ENCODE results near the gene ARHGEF40. TPM values are rescaled to one million over a fixed set of nuclear protein-coding genes. Genes with fewer than 3 reads are reported as not detected.

ARHGEF40 gene
- total RNA-seq, 1 experiment from 2014 or later: 71.4 TPM

DNA sequence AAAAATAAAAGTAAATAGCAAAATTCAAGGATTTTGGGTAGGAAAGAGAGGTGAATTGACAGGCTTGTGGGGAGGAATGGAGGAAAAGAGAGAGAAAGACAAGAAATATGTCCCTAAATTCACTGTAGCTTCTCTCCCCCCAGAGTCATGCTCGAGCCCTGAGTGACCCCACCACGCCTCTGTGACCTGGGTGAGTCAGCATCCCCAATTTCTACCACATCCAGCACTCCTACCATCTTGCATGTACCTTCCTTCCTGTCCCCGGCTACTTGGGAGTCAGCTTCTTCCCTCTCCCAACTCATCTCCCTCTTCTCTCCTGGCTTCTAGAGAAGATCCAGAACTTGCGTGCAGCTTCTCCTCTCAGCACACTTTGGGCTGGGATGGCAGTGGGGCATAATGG lies 18.6 kb downstream of the ARHGEF40 start:
- Histone ChIP-seq H2AK5ac (ENCODE audit: insufficient read length, low read length) (no peak overlapping the region), H3K27ac (ENCODE audit: insufficient read length, low read depth, low read length) (no peak overlapping the region), H2BK20ac (ENCODE audit: low read depth, low read length, poor library complexity, severe bottlenecking) (no peak overlapping the region), H3K9ac (ENCODE audit: extremely low read depth, insufficient read length, low read length) (no peak overlapping the region), H3K27me3 (ENCODE audit: insufficient read depth, low read length) (no peaks in the 10 kb centered on the region), H3K4ac (ENCODE audit: low read depth, low read length) (no peak overlapping the region), H3K23me2 (ENCODE audit: insufficient read length, low read depth, low read length, poor library complexity, severe bottlenecking) (peaks cover 2% of the 10 kb centered on the region), H3K79me2 (ENCODE audit: insufficient read depth, low read length) (no peaks in the 10 kb centered on the region), H3T11ph (ENCODE audit: low read length) (no peak overlapping the region), H2BK15ac (ENCODE audit: low read depth, low read length) (no peak overlapping the region), H3K79me1 (ENCODE audit: insufficient read depth, low read depth, low read length, poor library complexity, severe bottlenecking) (no peaks in the 10 kb centered on the region), H4K5ac (ENCODE audit: insufficient read length, low read depth, low read length) (no peak overlapping the region), H3K4me2 (ENCODE audit: insufficient read depth, insufficient read length, low read length) (no peak overlapping the region), H4K8ac (replicated peaks; ENCODE audit: insufficient read length, low read depth, low read length) (no peak overlapping the region), H4K91ac (ENCODE audit: insufficient read length, low read depth, low read length) (no peak overlapping the region), H2AFZ (ENCODE audit: low read length) (no peak overlapping the region), H3K23ac (ENCODE audit: insufficient read length, low read depth, low read length) (no peak overlapping the region), H3K9me3 (ENCODE audit: control insufficient read depth, low read depth, low read length) (no peaks in the 10 kb centered on the region), H2BK12ac (ENCODE audit: insufficient read length, low read depth, low read length) (no peak overlapping the region), H3K18ac (ENCODE audit: insufficient read length, low read depth, low read length) (no peak overlapping the region), H4K20me1 (ENCODE audit: control insufficient read depth, insufficient read depth, insufficient read length) (no peaks in the 10 kb centered on the region), H2BK120ac (ENCODE audit: low read depth, low read length, poor library complexity, severe bottlenecking) (no peak overlapping the region), H2BK5ac (ENCODE audit: insufficient read length, low read length) (no peak overlapping the region), H3K4me1 (ENCODE audit: insufficient read depth, low read length) (peaks cover 5% of the 10 kb centered on the region), H3K14ac (ENCODE audit: insufficient read depth, low read length) (no peak overlapping the region), H3K56ac (ENCODE audit: insufficient read length, low read depth, low read length) (no peak overlapping the region)
- TF ChIP-seq, protein P1, sequence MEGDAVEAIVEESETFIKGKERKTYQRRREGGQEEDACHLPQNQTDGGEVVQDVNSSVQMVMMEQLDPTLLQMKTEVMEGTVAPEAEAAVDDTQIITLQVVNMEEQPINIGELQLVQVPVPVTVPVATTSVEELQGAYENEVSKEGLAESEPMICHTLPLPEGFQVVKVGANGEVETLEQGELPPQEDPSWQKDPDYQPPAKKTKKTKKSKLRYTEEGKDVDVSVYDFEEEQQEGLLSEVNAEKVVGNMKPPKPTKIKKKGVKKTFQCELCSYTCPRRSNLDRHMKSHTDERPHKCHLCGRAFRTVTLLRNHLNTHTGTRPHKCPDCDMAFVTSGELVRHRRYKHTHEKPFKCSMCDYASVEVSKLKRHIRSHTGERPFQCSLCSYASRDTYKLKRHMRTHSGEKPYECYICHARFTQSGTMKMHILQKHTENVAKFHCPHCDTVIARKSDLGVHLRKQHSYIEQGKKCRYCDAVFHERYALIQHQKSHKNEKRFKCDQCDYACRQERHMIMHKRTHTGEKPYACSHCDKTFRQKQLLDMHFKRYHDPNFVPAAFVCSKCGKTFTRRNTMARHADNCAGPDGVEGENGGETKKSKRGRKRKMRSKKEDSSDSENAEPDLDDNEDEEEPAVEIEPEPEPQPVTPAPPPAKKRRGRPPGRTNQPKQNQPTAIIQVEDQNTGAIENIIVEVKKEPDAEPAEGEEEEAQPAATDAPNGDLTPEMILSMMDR (conservative IDR thresholded peaks at IDR 0.05): no peak
- no CpG with 5 or more reads among the region's 4 CpGs for WGBS (ENCODE audit: extremely low coverage, insufficient read length, low lambda C conversion rate)
- Mint-ChIP-seq H3K9me3 (no peaks in the 10 kb centered on the region; a peak in 3 of 5 replicates), H3K27me3 (ENCODE audit: low read depth) (peaks cover 2% of the 10 kb centered on the region), H3K27ac (peak overlapping the region in 2 of 3 experiments; percentile 57 to 69; a peak in 5 of 7 replicates), H3K4me1 (peaks cover 36 to 38% of the 10 kb centered on the region in 2 experiments), H3K4me3 (peak overlapping the region in 1 of 2 experiments; percentile 47; a peak in 1 of 5 replicates), H3K36me3 (ENCODE audit: insufficient read depth in 1 of 3, low read depth in 3 of 3) (peaks cover 63 to 85% (median 79%) of the 10 kb centered on the region in 3 experiments)
- DNase-seq: no peak
